Right ventricle myocardium inferior (tissue), 1 donor: ENCODE results near the gene REEP1. TPM values are rescaled to one million over a fixed set of nuclear protein-coding genes. Genes with fewer than 3 reads are reported as not detected.
"Not testable (repeated sequence)": the region's sequence is repeated elsewhere in the genome, so short reads cannot be mapped to it uniquely, and the experiment has no call there.

Experiments
- ATAC-seq: fragments of 200-7000 bp; cut with Tn5 transposase; one replicate; pipeline ENCODE4 v1.9.1; 2020; ENCODE audit warnings: mild to moderate bottlenecking, moderate library complexity
- DNase-seq: peaks from one replicate; pipeline ENCODE4 v3.0.0; 2021; ENCODE audit errors: missing footprints
- intact Hi-C: fragments of 100-400 bp; cut with DNase I; formaldehyde crosslinking; loops from one replicate; pipeline ENCODE4 v1.11.0; 2022
- total RNA-seq: library from RNA; stranded (reverse); fragmentation: NEBNext Ultra II Directional; extraction: Animal tissue kit (Norgen Biotek cat#: 25700); gene quantifications from one replicate; pipeline ENCODE4 v1.2.1, GENCODE V29; 2021
- donor health status: DM: no; HTN: yes; CAD: no; lungs with severe emphysema.

REEP1 gene
- total RNA-seq, 1 donor from 2014 or later, result 23.6 TPM

DNA sequence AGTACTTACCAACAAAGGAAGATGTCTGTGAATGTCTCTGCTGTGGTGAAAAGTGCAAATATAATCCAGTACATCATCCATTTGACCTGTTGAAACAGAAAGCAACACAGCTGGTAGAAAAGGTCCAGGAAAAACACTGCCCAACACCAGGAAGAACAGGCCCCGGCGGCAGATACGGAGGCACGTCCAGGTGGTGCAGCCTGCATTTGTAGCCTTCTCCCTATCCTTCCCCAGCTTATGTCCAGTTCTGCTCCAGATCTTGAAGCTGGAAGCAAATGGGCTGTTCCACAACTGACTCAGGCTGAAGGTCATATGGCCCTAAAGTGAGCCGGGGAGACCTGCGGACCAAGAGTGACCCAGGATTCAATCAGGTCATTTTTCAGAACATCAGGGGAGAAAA is 73.5 kb downstream of the REEP1 start:
- DNase-seq, result no peak
- intact Hi-C loops, result no loop called here
- ATAC-seq, result no peak

DNA sequence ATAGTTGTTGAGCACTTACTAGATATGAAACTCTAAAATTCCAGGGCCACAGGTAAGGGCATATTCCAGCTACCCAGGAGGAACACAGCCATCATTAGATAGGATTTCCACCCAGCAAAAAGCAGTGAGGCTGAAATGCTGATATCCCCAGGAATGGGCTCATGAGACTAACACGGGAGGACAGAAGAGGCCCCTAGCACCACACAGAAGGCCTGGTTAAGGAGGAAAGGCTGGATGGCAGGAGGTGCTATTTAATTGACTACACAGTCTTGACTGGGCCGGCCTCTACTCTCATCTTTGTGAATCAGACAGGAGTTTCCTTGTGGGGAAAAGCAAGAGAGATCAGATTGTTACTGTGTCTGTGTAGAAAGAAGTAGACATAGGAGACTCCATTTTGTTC is 76.4 kb downstream of the REEP1 start:
- ATAC-seq (no peak), DNase-seq (no peak)
- intact Hi-C loops, result no loop called here

DNA sequence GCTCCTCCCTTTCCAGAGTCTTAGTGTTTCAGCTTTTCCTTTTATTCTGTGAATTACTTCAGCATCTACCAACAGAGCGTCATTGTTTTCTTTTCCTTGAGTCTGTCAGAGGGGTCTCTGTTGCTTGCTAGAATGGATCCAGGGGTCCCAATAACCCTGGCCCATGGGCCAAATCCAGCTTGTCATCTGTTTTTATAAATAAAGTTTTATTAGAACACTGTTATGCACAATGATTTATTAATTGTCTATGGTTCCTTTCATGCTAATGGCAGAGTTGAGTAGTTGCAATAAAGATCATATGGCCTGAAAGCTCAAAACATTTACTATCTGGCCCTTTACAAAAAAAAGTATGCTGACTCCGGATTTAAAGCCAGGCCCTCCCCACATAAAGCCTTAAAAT is 79.3 kb downstream of the REEP1 start:
- no peak for DNase-seq
- ATAC-seq, result no peak
- intact Hi-C loops, result no loop called here

DNA sequence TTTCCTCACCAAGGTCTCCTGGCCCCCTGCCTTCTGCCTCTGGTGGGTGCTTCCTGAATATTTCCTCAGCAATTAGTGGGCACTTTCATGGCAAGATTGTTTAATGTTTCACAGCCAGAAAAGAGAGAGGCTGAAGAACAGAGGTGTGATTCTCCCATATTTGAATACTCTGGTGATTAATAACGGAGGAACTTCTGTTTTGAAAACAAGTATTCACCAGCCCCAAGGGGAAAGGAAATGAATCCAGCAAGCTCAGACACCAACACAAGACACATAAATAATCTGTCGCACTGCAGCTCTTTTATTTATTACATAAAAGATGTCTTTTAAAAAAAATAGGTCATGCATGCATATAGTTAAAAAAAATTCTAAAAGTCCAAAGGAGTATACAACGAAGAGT is 80.4 kb downstream of the REEP1 start:
- no peak for ATAC-seq
- DNase-seq, result no peak
- intact Hi-C loops, result no loop called here

DNA sequence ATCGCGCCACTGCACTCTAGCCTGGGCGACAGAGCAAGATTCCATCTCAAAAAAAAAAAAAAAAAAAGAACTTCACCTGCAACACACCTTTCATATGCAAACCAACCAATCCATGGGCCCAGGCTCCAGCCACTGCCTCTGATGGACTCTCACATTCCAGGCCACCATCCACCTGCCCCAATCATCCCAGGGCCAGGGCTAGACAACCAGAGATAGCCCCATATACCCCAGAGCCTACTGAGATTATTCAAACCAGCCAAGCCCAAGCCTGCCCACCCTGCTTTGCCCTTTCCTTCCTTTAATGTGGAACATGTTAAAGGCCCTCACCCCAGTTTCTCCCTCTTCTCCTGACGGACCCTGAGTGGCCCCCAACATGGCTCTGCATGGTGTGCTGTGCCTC is 81.1 kb downstream of the REEP1 start:
- ATAC-seq, result no peak
- intact Hi-C loops, result no loop called here
- DNase-seq, result no peak

DNA sequence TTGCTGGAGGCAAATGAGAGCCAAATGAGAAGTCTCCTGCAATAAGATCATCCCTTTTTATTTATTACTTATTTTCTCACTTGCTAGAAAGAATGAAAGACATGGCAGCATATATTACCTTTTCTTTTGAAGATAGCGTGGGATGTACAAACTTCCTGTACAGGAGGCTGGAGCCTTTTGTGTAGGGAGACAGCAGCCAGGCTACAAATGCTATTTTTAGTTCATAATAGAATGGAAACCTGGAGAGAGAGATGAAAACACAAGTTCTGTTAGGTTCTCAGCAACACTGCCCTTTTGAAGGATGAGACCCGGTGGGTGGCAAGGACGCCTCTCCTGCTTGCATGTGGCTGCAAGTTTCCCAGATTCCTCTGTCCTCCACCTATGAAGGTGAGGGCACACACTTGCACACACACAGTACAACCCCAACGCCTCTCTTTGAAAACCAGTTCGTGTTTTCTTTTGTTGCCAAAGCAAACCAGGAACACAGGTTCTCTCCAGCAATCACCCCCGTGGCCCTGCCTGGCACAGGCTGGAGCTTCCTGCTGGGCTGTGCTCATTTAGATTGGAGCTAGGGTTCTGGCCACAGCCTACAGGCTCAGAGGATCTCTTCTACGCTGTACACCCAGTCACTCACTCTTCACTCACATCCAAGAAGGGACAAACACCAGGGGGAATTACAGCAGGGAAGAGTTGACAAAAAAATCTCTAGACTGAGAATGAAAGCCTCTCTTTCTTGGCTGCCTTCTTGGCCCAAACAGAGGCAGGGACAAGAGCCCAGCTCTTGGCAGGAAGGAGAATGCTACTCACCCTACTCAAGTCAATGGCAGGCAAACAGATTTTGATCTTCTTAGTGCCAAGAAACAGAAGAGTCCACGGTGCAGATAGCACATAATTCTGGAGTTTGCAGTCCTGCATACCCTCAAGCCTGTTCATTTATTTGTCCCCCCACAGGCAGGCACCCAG is 82.6 kb downstream of the REEP1 start:
- intact Hi-C loops, result no loop called here
- no peak for DNase-seq
- peak; percentile 96 for ATAC-seq

DNA sequence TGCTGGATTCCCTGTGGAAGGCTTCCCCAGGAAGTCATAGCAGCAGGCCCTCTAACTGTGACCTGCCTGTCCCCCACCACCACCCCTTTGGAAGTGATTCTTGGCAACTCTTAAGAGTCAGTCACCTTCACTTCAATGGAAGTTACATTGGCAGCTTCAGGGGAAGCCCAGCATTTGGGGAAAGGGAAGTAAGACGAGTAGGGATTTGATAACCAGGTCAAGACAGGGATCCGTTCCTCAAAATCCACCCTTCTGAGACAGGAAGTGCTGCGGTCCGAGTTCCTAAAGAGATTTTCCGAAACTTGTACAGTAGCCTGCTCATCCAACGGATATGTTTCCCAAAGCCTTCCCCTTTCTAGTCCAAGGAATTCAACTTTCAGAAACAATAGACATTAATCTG is 84.0 kb downstream of the REEP1 start:
- DNase-seq (no peak), ATAC-seq (no peak)
- intact Hi-C loops, result no loop called here

DNA sequence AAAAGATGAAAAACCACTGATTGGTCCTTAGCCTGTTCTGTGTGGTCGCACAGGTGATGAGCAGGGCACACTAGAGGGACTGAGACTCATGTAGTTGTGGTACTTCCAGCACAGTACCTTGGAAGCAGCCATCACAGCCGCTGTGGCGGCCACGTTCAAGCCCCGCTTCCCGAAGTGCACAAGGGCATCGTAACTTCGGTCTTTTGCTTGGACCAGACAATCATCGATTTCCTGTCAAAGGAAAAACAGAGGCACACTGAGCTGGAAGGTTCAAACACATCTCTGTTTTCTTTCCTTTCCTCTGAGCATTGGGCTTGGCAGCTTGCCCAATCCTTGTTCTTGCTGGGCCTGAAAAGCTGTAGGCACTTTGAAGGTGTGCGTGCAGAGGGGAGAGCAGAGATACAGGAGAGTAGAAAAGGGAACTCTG is 85.6 kb downstream of the REEP1 start:
- intact Hi-C loops, result no loop called here
- DNase-seq (no peak), ATAC-seq (no peak)

DNA sequence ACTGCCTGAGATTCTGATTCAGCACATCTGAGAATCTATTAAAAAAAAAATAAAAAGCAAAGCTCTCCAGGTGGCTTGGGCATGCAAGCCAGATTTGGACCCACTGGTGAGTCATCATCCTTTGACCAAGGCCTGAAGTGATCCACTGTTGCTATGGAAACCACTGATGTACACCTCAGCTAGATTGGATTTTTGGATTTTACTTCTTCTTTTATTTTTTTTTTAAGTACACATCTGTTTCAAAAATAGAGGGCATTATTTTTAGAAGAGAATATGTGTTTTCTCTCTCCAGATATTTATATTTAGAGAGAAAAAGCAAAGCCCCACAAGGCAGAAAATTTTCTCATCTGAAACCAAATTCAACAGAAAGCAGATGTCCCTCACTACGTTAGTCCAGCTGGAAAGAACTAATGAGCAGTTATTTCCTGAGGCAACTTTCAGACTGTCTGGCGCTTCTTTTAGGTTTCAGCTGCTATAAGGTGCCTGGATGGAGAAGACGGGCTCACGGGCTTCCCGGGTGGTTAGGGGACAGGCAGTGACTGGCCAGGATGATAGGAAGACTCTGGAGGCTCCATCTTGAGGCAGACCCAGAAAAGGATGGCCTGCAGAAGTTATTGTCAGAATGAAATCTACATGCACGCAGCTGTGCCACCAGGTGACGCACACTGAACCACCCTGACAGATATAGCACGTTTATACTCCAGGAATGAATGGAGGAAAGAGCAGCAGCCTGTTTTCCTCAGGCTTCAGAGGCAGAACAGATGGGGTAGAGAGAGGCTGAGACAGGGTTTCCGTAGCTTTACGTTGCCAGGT is 87.6 kb downstream of the REEP1 start:
- intact Hi-C loops, result no loop called here
- DNase-seq (no peak), ATAC-seq (no peak)

DNA sequence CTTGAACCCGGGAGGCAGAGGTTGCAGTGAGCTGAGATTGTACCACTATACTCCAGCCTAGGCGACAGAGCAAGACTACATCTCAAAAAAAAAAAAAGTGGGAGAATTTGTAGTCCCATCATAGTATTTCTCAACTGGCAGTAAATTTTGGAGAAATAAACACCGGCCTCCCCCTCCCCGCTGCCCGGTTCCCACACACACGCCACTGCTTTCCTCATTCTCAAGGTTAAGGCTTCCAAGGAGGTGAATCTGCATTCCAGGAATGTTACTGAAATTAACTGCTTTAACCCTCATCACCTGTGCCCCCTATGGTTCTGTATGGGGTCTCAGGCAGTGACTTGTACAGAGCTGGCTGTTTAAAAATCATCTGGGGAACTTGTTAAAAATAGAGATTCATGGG is 88.2 kb downstream of the REEP1 start:
- DNase-seq, result no peak

DNA sequence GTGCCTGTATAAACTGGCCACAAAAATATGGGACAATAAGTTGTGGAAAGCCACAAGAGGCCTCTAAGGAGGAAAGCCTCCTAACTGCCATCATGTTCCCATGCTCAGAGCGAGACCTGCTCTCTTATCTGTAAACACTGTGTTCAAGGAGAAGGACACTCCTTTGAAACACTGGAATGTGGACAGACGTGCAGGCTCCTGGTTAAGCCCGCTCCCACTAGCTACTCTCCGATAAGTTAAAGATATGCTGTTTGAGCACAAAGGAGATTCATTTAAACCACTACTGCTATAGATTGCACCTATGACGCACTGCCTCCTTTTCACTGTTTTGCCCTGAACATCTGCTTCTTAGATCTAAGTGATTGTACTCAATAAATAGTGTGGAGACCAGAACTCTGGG is 92.2 kb downstream of the REEP1 start:
- ATAC-seq, intact Hi-C loops, DNase-seq: not testable (repeated sequence)

More for the DNA sequence above, 88.2 kb downstream of the REEP1 start:
- intact Hi-C loops, result no loop called here
- no peak for ATAC-seq

DNA sequence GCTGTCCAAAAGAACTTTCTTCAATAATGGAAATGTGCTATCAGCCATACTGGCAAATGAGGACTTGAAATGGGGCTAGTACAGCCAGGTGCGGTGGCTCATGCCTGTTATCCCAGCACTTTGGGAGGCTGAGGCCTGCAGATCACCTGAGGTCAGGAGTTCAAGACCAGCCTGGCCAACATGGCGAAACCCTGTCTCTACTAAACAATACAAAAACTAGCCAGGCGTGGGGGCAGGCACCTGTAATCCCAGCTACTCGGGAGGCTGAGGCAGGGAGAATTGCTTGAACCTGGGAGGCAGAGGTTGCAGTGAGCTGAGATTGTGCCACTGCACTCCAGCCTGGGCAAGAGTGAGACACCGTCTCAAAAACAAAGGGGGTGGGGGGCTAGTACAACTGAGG is 92.6 kb downstream of the REEP1 start:
- intact Hi-C loops, ATAC-seq, DNase-seq: not testable (repeated sequence)

DNA sequence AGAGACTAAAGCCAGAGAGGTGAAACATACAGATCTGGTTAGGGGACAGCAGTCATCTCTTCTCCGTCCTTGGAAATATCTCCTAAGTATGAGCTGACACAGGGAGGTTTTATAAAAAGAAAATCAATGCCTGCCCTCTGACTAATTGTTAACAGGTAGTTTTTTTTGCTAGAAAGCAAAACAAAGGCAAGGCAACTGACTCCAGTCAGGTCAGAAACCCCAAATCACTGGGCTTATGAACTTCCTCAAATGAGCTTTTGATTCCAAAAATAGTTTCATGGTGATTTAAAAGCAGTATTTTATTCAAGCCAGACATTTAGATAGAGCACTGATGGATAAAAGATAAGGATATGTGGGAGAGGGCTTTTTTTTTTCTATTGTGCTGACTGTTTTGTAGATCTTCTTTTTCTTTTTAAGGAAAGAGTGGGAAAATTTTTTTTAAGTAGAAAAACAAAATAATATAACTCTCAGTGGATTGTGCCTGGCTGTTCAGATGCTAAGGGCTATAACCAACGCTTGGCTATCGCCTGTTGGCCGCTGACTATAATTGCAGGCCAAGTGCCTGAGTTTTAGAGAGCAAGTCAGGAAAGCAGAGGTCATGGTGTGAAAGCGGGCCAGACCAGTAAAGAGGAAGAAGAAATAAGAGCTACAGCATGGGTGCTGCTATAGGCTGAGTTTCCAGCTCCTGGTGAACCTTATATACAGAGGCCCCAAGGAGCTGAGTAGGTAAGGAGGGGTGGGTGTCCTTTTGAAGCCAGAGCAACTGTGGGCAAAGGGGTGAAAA is 93.3 kb downstream of the REEP1 start:
- intact Hi-C loops, result no loop called here
- ATAC-seq, result no peak
- DNase-seq, result no peak

DNA sequence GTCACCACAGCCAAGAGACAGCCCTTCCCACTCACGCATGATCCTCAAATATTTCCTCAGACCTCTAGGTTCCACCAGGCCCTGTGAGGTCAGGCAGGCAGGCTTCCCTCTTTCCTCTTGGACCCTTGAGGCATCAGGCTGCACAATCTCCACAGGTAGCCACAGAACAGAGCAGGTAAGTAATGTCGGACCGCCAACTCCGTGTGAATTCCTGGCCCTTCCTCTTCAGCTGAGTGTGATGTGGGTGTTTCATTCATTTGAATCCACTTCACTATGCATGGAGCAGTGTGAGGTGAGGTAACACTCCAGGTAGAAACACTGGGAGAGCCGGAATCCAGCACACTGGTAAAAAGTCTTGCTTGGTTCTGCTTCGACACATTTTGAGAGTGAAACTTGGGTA is 94.2 kb downstream of the REEP1 start:
- ATAC-seq (no peak), DNase-seq (no peak)
- intact Hi-C loops, result no loop called here

DNA sequence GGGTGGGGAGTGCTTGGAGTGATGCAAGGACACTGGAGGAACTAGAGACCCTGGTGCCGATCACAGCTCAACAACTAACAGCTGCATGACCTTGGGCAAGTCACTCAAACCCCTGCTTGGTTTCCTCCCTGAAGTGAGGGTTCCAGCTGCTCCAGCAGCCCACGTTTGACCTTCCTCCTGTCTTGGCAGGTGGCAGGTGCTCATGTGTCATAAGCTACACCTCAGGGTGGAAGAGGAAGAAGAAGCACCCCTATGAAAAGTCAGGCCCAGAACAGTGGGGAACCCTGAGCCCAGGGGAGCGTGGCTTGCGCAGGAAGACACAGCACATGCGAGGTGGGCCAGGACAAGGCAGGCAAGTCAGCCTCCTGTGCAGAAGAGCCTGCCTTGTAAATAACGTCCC is 95.8 kb downstream of the REEP1 start:
- ATAC-seq, result no peak
- intact Hi-C loops, result no loop called here

DNA sequence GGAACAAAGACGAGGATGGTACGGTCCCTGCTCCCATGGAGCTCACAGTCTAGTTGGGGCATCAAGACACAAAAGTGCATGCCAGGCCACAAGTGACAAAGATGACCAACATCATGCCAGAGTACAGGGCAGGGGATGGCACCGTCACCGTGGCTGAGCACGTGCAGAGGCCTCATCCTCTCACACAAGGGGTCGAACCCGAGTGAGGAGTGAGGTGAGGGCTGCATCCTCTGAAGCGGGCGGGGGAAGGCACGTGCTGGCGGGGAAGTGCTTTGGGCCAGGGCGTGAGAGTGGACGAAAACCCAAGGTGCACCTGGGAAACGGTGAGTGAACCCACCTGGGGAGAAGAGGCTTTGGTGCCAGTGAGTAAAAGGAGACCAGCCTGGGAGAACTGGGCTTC is 97.2 kb downstream of the REEP1 start:
- intact Hi-C loops, result no loop called here
- no peak for DNase-seq
- no peak for ATAC-seq

More for the DNA sequence above, 95.8 kb downstream of the REEP1 start:
- no peak for DNase-seq

DNA sequence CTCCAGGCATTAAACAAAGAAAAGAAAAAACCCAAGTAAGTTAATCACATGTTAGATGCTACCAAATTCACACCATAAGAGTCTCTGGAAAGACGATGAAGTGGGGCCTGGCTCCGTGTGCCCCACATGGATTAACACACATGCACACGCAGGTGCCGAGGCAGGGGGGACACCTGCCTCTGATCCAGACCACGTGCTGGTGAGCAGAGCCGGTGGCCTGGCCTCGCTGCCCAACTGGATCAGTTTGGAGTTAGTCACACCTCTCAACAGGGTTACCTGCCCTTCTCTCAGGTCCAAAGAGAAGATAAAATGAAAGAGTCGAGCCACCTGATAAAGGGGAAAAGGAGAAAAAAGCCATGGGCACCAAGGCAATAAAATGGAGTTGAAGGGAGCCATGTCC is 97.7 kb downstream of the REEP1 start:
- intact Hi-C loops, result no loop called here
- no peak for ATAC-seq
- DNase-seq, result no peak

DNA sequence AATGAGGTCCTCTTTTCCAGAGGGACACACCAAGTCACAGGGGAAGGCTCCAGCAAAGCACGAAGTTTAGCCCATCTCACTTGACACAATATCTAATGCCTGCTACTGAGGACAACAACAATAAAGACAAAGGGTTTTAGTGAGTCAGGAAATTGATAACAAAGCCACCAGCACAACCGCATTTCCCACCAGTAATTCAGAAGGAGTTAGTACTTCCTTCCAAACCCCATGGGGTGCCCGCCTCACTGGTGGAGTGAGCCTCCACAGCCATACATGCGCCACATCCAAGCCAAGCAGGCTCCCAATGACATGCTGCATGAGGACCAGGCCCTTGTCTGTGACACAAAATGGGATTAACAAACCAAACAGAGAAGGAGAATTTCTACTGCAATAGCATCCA is 98.1 kb downstream of the REEP1 start:
- ATAC-seq, result no peak
- intact Hi-C loops, result no loop called here

DNA sequence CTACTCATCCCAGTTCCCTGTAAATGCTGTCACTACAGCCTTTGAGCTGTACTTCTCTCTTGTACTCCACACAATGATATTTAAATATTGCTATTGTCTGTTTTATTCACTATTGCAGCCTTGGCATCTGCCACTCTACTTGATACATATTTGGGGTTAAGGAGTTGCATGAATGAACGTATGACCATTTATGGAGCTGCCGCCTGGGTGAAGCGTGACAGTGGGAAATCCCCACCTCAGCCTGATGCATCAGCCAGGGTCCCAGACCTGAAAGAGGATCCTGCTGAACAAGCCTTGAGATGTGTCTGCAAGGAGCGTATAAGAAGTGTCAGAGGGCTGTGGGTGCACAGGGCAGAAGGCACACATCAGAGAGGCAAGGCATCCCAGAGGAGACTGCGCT is 99.1 kb downstream of the REEP1 start:
- intact Hi-C loops, result no loop called here
- ATAC-seq (no peak), DNase-seq (no peak)

More for the DNA sequence above, 98.1 kb downstream of the REEP1 start:
- DNase-seq, result no peak
